Measurements from ENCODE around the gene SEC14L3. TPM values are rescaled to one million over a fixed set of nuclear protein-coding genes. Genes with fewer than 3 reads are reported as not detected.

Gene SEC14L3
- polyA plus RNA-seq, 6 donors from 2014 or later = not detected

GRCh38 chr22:30433227-30433626 is 38.6 kb downstream of the SEC14L3 start:
- peaks cover 0 to 4% (median 0%) of the 10 kb centered on the region in 3 donors for H3K27me3 Mint-ChIP-seq
- peaks cover 10 to 13% (median 11%) of the 10 kb centered on the region in 3 donors for H3K4me1 Mint-ChIP-seq
- peaks cover 9 to 16% (median 10%) of the 10 kb centered on the region in 7 donors for H3K9me3 Mint-ChIP-seq
- DNase-seq (no peak), ATAC-seq (ENCODE audit: low read depth in 2 of 2) (no peak)
- H3K4me3 Mint-ChIP-seq = no peak overlapping the region
- H3K27ac Mint-ChIP-seq = peak overlapping the region in 1 of 6 donors; percentile 92
- peaks cover 0 to 16% of the 10 kb centered on the region in 2 donors for H3K36me3 Mint-ChIP-seq

DNA sequence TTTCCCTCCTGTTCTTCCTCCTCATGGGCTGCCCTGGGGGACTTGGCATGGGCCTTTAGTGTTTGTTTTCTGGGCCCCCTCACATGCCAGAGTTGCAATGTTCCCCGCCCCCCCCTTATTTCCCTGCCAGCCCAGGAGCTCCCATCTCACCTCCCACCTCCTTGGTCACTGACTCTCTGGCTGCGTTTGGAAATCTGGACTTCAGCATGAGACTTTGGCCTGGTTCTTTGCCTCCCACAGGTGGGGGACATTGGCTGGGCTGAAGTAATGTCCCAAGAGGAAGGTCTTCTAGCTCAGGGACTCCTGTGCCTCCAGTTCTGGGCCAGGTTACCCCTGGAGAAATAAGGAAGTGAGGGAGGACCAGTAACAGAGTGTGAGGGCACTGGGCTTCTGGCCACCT is 39.3 kb downstream of the SEC14L3 start:
- Mint-ChIP-seq H3K36me3 (peaks cover 0 to 13% of the 10 kb centered on the region in 2 donors), H3K9me3 (peaks cover 9 to 16% (median 10%) of the 10 kb centered on the region in 7 donors), H3K4me1 (peaks cover 10 to 13% (median 11%) of the 10 kb centered on the region in 3 donors), H3K4me3 (no peak overlapping the region), H3K27ac (no peak overlapping the region), H3K27me3 (no peaks in the 10 kb centered on the region)
- DNase-seq (no peak), ATAC-seq (ENCODE audit: low read depth in 2 of 2) (no peak)

DNA sequence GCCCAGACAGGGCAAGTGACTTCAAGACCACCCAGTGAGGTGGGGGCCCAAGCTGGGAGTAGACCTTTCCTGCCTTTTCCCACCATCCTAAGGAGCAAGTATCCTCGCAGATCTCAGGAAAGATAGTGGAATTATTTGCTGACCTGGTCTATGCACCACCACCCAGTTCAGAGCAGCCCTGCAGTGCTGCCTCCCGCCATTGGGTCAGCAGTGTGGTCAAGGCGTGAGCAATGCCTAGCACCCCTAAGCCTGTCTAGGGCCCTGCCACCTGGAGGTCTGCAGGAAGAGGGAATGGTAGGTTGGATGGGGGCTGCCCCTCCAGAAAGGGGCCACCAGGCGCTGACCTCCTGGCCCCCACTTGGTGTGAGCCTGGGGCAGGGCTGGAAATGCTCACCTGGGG is 39.7 kb downstream of the SEC14L3 start:
- Mint-ChIP-seq H3K4me3 (no peak overlapping the region), H3K9me3 (peaks cover 8 to 15% (median 10%) of the 10 kb centered on the region in 7 donors), H3K27me3 (no peaks in the 10 kb centered on the region), H3K27ac (no peak overlapping the region), H3K36me3 (peaks cover 0 to 13% of the 10 kb centered on the region in 2 donors), H3K4me1 (peaks cover 14 to 16% (median 15%) of the 10 kb centered on the region in 3 donors)
- DNase-seq (no peak), ATAC-seq (ENCODE audit: low read depth in 2 of 2) (no peak)

- peaks cover 24 to 25% (median 25%) of the 10 kb centered on the region in 3 donors for H3K4me1 Mint-ChIP-seq
- DNase-seq (no peak), ATAC-seq (ENCODE audit: low read depth in 2 of 2) (no peak)
- H3K36me3 Mint-ChIP-seq = peaks cover 0 to 10% of the 10 kb centered on the region in 2 donors
- no peak overlapping the region for H3K27ac Mint-ChIP-seq
- peaks cover 3 to 10% (median 8%) of the 10 kb centered on the region in 7 donors for H3K9me3 Mint-ChIP-seq
- no peak overlapping the region for H3K4me3 Mint-ChIP-seq
- no peaks in the 10 kb centered on the region for H3K27me3 Mint-ChIP-seq
Observed at GRCh38 chr22:30430933-30431332, 40.9 kb downstream of the SEC14L3 start.

DNA sequence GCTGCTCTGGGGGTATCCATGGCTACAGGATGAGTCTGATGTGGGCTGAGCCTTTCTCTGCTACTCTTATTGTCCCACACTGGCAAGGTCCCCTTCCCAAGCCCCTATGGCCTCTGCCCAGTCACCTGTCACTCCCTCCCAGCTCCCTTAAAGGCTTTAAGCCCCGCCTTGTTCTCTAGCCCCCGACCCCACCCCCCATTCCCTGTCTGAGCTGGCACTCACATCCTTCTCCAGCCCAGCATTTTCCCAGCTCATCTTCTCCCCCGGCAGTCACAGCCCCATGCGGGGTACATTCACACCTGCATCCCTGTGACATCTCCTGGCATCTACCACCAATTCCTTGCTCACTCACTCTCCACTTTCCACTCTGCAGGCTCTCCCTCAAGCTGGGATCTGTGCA is 41.9 kb downstream of the SEC14L3 start:
- DNase-seq (no peak), ATAC-seq (ENCODE audit: low read depth in 2 of 2) (no peak)
- H3K4me3 Mint-ChIP-seq = peak overlapping the region in 1 of 8 donors; percentile 36
- H3K27me3 Mint-ChIP-seq = no peaks in the 10 kb centered on the region
- H3K9me3 Mint-ChIP-seq = peaks cover 0 to 3% (median 0%) of the 10 kb centered on the region in 7 donors
- peaks cover 23 to 26% (median 24%) of the 10 kb centered on the region in 3 donors for H3K4me1 Mint-ChIP-seq
- peak overlapping the region in 1 of 6 donors; percentile 3 for H3K27ac Mint-ChIP-seq
- H3K36me3 Mint-ChIP-seq = no peaks in the 10 kb centered on the region

DNA sequence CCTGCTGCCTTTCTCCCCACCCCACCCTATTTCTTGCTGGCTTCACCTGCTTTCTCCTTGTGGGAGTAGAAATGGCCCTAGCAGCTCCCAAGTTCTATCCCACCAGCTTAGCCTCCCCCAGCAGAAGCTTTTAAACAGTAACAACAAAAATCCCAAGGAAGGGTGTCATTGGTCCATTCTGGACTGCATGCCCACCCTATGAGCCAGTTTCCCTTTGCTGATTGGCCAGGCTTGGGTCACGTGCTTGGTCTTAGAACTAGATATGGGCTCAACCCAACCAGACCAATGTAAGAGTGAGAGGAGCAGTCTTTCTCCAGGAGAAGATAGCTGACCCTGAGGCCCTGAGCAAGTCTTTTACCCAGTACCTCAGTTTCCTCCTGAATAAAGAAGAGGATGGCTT is 43.9 kb downstream of the SEC14L3 start:
- Mint-ChIP-seq H3K27ac (peak overlapping the region in 1 of 6 donors; percentile 28), H3K27me3 (no peaks in the 10 kb centered on the region), H3K4me1 (peaks cover 25 to 41% (median 39%) of the 10 kb centered on the region in 3 donors), H3K9me3 (no peaks in the 10 kb centered on the region), H3K4me3 (peak overlapping the region in 1 of 8 donors; percentile 93), H3K36me3 (no peaks in the 10 kb centered on the region)
- ATAC-seq (ENCODE audit: low read depth in 2 of 2) (no peak), DNase-seq (no peak)

- DNase-seq (peak; percentile 59), ATAC-seq (ENCODE audit: low read depth in 2 of 2) (peak; percentile 20 to 22)
- Mint-ChIP-seq H3K4me3 (peak overlapping the region; percentile 91 to 99 (median 98)), H3K36me3 (no peaks in the 10 kb centered on the region), H3K27ac (peak overlapping the region in 5 of 6 donors; percentile 44 to 90 (median 78)), H3K9me3 (no peaks in the 10 kb centered on the region), H3K27me3 (no peaks in the 10 kb centered on the region), H3K4me1 (peaks cover 35 to 52% (median 48%) of the 10 kb centered on the region in 3 donors)
Observed at GRCh38 chr22:30426388-30427353, 45.1 kb downstream of the SEC14L3 start.

- Mint-ChIP-seq H3K4me1 (peaks cover 35 to 52% (median 48%) of the 10 kb centered on the region in 3 donors), H3K27me3 (no peaks in the 10 kb centered on the region), H3K9me3 (no peaks in the 10 kb centered on the region), H3K27ac (peak within 1 kb of the TSS in 5 of 6 donors; percentile 73 to 99 (median 95)), H3K36me3 (no peaks in the 10 kb centered on the region), H3K4me3 (peak within 1 kb of the TSS; percentile 93 to 99 (median 98))
- DNase-seq (peak; percentile 38), ATAC-seq (ENCODE audit: low read depth in 2 of 2) (peak in 1 of 2 donors; percentile 9)
Observed at GRCh38 chr22:30425616-30426387, 46.0 kb downstream of the SEC14L3 start, which contains the start of gene MTFP1. MTFP1 (plus strand) TSS chr22:30425768; CDS start chr22:30425880, 112 bp downstream.

GRCh38 chr22:30425327-30425615 is 46.5 kb downstream of the SEC14L3 start:
- Mint-ChIP-seq H3K4me1 (peaks cover 35 to 52% (median 48%) of the 10 kb centered on the region in 3 donors), H3K4me3 (peak overlapping the region; percentile 91 to 99 (median 98)), H3K27ac (peak overlapping the region in 5 of 6 donors; percentile 73 to 92 (median 84)), H3K27me3 (no peaks in the 10 kb centered on the region), H3K36me3 (no peaks in the 10 kb centered on the region), H3K9me3 (no peaks in the 10 kb centered on the region)
- ATAC-seq (ENCODE audit: low read depth in 2 of 2) = no peak
- DNase-seq = no peak

DNA sequence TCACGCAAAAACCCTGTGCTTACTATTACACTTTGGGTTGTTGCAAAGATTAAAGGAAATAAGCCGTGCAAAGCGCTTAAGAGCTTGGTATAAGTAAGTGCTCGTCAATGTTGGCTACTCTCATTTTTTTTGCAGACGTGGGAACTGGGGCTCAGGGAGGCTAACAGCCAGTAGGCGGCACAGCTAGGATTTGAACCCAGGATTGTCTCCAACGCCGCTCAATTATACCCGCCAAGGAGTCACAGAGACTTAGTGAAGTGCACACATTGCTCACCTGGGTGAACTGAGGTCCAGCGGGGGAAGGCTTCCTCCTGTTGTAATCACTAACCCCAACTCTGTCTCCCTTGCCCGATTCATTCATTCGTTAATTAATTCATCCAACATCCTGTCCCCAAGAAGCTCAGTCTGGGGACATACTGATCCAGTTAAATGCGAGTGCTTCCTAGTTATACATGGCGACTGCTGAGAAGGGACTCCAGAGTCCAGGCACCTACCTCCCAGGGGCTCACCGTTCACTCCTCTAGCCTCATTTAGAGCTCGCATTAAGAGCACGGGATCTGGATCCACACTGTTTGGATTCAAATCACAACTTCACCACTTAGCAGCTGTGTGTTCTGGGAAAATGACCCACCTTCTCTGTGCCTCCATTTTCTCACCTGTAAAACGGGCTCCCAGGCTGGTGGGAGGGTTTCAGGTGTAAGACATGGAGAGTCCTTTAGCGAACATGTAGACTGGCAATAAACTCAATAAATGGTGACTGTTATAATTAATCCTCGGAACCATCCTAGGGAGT is 47.1 kb downstream of the SEC14L3 start:
- peak overlapping the region; percentile 93 to 99 (median 99) for H3K4me3 Mint-ChIP-seq
- peaks cover 35 to 52% (median 48%) of the 10 kb centered on the region in 3 donors for H3K4me1 Mint-ChIP-seq
- H3K27me3 Mint-ChIP-seq = no peaks in the 10 kb centered on the region
- H3K36me3 Mint-ChIP-seq = no peaks in the 10 kb centered on the region
- no peaks in the 10 kb centered on the region for H3K9me3 Mint-ChIP-seq
- peak overlapping the region in 5 of 6 donors; percentile 49 to 99 (median 98) for H3K27ac Mint-ChIP-seq
- no peak for DNase-seq
- no peak for ATAC-seq (ENCODE audit: low read depth in 2 of 2)

GRCh38 chr22:30423959-30424533 is 47.8 kb downstream of the SEC14L3 start:
- H3K4me1 Mint-ChIP-seq = peaks cover 35 to 52% (median 48%) of the 10 kb centered on the region in 3 donors
- no peaks in the 10 kb centered on the region for H3K27me3 Mint-ChIP-seq
- peak overlapping the region; percentile 95 to 99 (median 98) for H3K27ac Mint-ChIP-seq

GRCh38 chr22:30423301-30423958 is 48.4 kb downstream of the SEC14L3 start:
- no peak for DNase-seq
- no peaks in the 10 kb centered on the region for H3K9me3 Mint-ChIP-seq
- H3K4me3 Mint-ChIP-seq = peak overlapping the region; percentile 93 to 99 (median 99)
- no peaks in the 10 kb centered on the region for H3K36me3 Mint-ChIP-seq
- H3K4me1 Mint-ChIP-seq = peaks cover 35 to 52% (median 48%) of the 10 kb centered on the region in 3 donors
- H3K27ac Mint-ChIP-seq = peak overlapping the region; percentile 95 to 99 (median 98)
- H3K27me3 Mint-ChIP-seq = no peaks in the 10 kb centered on the region
- ATAC-seq (ENCODE audit: low read depth in 2 of 2) = no peak

More at GRCh38 chr22:30423959-30424533, 47.8 kb downstream of the SEC14L3 start:
- no peaks in the 10 kb centered on the region for H3K36me3 Mint-ChIP-seq
- no peaks in the 10 kb centered on the region for H3K9me3 Mint-ChIP-seq
- ATAC-seq (ENCODE audit: low read depth in 2 of 2) = peak; percentile 85 to 88
- DNase-seq = peak; percentile 97
- H3K4me3 Mint-ChIP-seq = peak overlapping the region; percentile 93 to 99 (median 99)

All from naive B cell (primary cell).